ENCODE data around the gene ETV6. TPM values are rescaled to one million over a fixed set of nuclear protein-coding genes. Genes with fewer than 3 reads are reported as not detected.
"Not testable (repeated sequence)": the region's sequence is repeated elsewhere in the genome, so short reads cannot be mapped to it uniquely, and the experiment has no call there.

ETV6 gene
- total RNA-seq, 1 donor from 2014 or later: 11.9 TPM

DNA sequence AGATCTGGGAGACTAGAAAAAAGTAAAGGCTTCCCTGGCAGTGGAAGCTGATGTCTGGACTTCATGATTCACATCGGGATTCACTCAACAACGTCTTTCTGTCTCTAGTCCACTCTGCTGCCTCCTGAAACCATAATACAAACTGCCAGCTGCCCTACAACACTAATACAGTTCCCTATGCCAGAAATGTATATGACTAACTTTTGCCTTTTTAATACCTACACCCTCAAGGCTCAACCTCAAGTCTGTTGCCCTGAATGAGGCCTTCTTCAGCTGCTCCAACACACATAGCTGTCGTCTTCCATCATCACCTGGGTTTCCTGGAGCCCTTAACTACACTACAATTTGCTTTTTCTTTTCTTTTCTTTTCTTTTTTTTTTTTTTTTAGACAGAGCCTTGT lies 238.6 kb downstream of the ETV6 start:
- DNase-seq: no peak

DNA sequence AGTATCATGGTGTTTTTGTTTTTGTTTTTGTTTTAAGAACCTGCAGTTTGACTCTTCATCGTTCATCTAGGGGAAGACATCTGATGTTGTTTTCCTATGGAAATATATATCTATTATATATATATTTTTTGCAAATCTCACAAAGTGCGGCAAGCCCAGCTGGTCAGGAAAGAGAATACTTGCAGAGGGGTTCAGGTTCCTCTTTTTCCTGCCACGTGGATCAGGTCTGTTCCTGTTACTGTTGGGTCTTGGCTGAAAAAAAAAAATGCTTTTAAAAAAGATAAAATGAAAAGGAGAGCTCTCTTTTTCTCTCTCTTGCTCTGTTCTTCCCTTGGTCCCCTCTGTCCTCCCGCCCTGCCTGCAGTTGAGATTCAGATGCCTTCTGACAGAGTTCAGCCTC lies 241.9 kb downstream of the ETV6 start:
- no peak for DNase-seq

DNA sequence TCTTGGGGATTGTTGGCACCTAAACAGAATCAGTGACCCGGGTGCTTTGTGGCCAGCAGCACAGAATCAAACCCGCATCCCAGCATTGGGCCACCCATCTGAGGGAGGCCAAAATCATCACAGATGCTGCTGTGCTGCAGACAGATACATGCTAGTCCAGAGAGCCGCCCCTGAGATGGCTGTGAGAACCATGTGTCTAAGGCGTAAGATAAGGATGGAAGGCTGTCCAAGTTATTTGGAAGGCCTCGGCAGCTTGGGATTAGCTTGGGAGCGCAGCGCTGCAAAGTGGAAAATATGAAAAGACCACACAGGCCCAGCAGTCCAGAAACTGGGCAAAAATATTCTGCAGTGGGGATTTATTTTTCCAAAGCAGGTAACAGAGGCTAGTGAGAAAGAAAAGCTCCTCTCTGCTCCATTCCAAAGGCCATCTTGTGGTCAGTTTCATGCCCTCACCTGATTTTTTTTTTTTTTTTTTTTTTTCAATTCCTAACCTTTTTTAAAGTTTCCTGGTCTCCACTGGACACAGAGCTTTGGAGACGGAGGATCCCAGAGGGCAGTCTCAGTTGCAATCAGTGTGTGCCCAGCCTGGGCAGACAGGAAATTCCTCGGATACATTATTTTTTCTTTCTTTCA lies 242.4 kb downstream of the ETV6 start:
- no peak for DNase-seq

DNA sequence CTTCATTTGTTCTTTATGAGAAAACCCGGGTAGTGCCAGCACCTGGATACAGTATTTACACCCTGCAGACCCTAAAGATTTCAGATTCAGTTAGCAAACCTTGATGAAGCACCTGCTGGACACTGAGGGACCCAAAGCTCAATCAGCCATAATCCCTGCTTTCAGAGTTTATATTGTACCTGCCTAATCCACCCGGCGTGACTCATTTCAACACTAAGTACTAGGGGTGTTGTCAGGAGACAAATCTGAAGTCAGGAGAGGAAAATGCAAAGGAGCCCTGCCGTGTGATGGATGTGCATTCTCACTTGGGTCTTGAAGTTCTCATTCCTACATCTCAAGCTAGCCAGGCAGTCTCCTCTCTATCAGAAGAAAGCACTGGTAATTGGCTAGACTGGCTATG lies 244.5 kb downstream of the ETV6 start:
- DNase-seq: no peak

DNA sequence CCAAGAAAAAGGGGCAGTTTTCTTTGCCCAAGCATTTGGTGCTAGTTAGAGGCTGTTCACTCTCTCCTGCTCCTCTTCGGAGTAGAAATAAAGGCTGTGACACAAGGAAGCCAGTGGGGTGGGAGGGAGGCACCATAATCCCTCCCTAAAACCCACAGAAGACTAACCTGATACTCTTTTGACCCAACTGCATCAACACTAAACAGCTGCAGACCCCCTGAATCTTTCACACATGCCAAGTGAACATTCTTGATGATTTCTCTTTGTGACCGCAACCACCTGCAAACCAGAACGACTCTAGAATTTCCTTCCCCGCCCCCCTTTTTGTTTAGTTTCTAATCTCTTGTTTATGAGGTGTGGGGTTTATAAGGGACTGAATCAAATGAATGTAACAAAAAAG lies 245.4 kb downstream of the ETV6 start:
- DNase-seq: no peak

DNA sequence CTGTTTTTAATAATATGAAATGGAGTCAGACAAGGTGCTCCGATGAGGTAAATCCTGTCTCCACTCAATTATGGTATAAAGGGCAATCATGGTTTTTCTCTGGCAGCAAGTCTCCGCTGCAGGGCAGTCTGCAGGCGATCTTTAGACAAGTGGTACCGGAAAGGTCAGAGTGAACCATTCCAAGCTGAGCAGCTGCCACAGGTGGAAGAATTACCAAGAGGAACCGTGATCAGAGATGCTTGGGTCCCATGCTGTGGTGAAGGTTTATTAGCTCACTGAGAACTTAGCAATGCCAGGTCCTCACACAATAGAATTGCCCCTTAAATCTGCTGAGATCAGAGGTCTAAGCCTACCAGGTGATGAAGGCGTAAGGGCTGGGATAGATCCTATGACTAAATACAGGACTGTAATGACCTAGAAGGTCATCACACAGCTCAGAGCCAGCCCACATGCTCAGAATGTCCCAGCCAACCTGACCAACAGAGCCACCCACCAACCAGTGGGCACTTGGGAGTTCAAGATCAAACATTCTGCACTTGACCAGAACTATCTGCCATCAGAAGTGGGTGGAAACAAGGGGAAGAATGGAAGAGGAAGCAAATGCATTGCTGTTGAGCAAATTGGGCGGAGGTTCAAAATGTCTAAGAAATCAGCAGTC lies 246.1 kb downstream of the ETV6 start:
- no peak for DNase-seq

DNA sequence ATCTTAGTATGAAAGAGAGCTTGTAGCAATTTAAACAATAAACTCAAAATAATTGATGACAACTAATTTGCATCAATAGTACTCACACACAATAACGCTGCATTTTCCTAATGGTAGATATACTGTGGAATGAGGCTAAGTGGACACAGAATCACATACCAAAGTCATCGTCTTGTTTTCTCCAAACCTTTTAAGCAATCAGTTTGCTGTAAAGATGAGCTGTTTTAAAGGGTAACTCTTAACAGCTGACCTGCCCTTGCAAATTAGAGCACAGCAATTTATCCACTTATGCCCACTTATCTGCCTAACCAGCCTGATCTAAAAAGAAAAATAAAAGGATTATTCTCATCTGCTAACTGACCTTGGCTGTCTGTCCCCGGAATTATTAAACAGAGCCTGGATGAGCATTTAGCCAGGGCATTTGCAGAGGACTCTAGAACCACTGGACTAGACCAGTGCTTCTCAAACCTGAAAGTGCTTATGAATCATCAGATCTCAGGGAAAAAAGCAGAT lies 247.0 kb downstream of the ETV6 start:
- DNase-seq: no peak

DNA sequence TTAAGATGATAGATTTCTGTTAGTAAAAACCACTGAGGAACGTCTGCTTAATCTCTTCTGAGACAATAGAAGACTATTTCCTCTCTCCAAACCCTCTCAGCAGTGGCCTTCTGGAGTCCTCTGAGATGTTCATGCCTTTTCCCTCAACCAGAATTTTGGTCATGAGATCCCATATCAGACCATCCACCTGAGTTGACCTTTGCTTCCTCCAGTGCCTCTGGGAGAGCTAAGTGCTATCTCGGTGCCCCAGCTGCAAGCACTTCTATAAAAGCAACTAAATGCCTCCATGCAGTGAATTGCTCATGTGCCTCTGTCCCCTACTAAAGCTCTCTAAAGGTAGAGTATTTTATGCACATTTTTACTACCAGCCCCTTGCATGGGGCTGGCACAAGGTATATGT lies 248.4 kb downstream of the ETV6 start:
- no peak for DNase-seq

DNA sequence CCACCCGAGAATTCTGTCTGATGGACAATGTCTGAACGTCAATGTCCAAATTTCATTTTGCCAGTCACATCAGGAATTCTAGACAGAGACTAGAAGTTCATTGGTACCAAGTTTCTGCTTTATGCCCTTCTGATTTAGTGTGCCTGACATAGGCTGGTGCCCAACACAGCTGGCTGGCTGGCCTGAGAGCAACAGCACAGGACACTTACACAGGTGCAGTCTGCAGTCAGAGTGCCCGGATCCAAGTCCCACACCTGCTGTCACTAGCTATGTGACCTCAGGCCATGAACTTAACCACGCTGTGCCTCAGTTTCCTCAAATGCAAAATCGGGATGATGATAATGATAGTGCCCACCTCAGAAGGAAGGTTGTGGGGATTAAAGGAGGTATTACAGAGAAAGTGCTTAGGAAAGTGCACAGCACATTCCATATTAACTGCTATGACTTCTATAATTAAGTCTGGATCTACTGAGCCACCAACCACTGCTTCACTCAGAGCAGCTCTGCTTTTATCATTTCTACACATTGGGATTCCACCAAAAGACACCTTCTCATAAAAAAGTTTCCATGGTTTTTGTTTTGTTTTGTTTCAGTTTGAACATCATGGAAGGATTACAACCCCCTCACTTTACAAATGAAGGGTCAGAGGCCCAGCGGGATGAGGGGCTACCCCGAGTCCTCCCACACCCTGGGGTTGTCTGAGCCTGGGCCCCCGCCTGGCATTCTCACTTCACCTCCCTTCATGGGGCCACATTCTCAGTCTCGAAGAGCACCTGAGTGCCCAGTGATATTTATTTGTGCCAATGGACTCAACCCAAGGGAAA lies 252.4 kb downstream of the ETV6 start:
- no peak for DNase-seq

DNA sequence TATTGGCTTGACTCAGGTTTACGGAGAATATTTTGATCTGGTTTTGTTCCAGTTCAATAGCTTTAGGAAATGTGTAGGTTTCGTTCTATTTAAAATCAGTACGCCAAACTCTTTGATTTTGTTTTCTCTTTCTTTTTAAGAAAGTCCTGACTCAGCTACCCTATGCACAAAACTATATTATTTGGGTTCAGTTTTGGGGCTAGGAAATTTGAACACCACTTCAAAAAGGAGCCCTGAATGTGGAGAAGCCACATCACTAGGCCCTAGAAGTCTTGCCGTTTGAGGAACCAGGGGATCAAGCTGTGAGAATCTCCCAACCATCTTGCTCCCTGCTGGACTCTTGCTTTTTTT lies 253.0 kb downstream of the ETV6 start:
- DNase-seq: no peak

DNA sequence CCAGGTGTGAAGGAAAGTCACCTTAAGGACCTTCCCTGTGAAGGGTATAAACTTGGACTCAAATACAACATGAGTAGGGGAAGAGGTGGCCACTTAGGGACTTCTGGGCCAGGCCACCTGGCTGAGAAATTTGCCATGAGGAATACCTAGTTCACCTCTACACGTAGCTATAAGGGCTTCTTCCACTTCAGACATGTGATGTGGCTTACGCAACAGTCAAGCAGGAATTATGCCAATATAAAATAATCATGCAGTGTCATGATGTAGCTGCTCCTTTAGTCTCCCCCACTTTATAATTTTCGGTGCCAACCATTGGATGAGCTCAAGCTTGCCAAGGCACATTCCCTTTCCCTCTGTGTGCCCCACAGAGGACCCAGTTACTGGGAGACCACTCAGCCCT lies 254.7 kb downstream of the ETV6 start:
- DNase-seq: no peak

DNA sequence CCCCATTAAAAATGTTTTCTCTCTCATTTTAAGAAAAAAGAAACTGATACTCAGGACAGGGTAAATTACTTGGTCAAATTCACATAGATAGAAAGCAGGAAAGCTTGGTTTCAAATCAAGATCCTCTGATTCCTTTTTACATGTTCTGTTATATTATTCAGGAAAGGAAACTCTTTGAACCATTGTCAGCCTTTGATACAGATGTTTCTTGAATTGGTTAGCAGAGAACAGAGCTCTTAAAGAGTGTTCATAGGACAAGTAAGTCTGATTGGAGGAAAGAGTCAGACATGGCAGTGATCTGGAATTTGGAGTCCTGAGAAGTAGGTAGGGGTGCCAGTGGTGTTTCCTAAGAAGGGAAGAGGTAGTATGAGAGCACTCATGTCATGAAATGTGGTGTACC lies 256.1 kb downstream of the ETV6 start:
- no peak for DNase-seq

DNA sequence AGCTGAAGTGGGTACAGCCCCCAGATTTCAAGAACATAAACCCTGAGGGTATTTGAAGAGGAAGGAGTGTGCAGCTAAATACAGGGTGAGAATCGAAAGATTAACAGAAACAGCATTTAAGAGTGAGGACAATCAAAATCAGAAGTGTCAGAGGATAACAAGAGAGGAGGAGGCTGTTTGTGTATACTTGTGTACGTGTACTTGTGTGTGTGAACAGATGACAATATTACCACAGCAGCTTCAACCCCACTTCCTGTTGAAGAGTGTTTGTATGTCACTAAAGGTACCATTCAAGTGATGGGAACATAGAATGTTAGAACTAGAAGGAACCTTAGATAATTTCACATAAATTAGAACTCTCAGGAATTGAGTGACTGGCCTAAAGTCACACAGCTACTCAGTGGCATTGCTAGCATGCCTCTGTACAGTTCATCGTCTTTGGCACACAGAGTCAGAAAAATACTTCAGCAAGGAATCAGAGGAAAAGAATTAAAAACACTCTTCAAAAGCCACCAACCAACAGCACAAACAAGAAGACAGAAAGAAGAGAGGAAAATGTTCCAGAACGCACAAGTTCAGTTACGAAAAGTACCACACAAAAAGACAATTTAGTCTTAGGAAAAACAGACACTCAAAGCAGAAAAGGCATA lies 256.9 kb downstream of the ETV6 start:
- DNase-seq: no peak

DNA sequence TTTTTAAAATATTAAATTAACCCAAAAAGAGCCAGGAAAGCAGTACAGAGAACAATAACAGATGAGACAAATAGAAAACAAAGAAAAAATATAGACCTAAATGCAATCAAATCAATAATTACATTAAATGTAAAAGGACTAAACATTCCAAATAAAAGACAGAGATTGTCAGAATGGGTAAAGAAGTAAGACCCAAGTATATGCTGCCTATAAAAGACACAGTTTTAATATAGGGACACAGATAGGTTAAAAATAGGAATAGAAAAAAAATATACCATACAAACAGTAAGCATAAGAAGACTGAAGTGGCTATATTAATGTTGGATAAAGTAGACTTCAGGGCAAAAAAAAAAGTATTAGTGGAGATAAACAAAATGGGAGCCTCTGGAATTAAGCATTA lies 258.2 kb downstream of the ETV6 start:
- no peak for DNase-seq

DNA sequence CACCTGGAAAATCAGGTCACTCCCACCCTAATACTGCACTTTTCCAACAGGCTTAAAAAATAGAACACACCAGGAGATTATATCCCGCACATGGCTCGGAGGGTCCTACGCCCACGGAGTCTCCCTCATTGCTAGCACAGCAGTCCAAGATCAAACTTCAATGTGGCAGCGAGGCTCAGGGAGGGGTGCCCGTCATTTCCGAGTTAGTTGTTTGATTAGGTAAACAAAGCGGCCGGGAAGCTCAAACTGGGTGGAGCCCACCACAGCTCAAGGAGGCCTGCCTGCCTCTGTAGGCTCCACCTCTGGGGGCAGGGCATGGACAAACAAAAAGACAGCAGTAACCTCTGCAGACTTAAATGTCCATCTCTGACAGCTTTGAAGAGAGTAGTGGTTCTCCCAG lies 259.9 kb downstream of the ETV6 start:
- not testable (repeated sequence) for DNase-seq

DNA sequence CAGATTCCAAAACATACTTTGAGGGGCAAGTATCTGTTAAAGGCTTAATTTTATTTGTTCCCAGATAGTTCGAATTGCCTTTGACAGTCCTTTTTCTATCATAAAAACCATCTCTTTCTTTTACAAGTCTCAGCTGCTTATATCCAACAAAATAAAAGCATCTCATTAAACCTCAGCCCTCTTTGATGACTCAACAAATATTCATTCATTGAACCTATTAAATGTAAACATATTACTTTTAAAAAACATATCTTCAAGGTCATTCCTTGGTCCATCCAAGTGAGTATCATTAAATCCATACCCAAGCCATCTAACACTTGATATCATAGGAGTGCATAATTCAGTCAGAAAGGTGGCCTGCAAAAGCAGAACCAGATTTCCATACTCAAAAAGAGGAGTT lies 266.6 kb downstream of the ETV6 start:
- DNase-seq: no peak

DNA sequence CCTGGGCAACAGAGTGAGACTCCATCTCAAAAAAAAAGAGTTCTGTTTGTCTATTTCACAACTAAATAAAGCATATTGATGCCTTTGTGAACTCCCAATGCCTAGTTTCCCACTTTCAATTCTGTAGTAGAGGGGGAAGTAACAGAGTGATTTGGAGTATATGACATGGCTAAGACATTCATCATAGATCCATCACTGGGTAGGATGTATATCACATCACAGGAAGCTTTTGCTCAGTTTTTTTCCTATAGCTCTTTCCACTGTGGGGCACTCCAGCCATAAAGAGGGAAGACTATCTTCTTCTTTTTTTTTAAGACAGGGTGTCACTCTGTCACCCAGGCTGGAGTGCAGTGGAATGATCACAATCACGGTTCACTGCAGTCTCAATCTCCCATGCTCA lies 267.3 kb downstream of the ETV6 start:
- DNase-seq: no peak

DNA sequence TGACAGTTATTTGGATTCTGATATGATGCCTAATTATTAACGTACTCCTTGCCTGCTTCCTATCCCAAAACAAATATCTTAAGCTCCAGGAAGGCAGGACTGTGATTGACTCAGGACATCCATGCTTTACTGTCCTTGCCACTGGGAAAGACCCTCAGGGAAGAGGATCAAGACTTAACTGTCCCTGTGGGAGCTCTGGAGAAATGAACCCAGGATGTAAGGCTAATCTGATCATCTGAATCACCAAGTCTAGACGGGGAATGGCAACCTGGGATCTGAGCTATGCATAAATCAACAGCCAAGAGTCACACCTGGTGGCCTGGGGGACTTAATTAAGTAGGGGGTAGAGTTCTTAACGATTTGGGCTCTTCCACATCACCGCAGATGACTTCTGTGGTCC lies 268.0 kb downstream of the ETV6 start:
- no peak for DNase-seq

DNA sequence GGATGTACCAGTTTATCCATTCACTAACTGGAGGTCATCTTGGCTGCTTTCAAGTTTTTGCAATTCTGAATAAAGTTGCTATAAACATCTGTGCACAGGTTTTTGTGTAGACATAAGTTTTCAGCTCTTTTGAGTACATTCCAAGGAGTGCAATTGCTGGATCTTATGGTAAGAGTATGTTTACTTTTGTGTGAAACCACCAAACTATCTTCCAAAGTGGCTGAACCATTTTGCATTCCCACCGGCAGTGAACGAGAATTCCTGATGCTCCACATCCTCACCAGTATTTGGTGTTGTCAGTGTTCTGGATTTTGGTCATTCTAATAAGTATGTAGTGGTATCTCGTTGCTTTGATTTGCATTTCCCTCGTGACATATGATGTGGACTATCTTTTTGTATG lies 270.8 kb downstream of the ETV6 start:
- DNase-seq: no peak

DNA sequence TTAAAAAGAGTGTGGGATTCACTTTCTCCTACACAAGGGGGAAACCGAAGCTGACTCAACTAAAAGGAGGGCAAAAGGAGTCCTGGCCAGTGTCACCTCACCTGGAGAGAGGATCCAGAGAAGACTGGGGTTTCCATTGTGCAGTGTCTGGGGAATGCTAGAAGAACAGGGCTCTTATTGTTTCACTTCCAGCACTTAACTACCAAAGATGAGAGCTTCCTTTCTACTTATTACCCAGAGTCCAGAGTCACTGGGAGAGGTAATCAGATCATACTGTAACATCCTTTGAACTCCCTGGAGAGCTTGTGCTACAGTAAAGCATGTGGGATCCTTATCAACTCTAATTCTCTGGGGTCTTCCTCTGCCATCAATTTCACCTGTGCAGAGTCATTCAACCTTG lies 272.9 kb downstream of the ETV6 start:
- no peak for DNase-seq

DNA sequence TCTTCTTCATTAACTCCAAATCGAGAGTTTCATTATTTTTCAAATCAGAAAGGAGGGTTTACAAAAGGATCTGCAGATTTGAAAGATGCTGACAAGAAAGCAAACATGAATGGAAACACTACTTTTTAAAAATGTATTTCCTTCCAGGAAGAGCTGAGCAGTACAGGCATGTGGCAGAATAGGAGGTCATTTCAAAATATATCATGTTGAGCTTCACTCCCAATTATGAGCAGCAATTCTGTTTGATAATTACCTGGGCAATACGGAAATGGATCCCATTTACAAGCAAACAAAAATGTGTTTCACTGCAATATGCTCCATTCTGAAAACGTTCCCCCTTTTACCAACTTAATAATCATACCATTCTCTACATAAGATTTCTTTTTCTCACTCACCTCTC lies 273.6 kb downstream of the ETV6 start:
- no peak for DNase-seq

DNA sequence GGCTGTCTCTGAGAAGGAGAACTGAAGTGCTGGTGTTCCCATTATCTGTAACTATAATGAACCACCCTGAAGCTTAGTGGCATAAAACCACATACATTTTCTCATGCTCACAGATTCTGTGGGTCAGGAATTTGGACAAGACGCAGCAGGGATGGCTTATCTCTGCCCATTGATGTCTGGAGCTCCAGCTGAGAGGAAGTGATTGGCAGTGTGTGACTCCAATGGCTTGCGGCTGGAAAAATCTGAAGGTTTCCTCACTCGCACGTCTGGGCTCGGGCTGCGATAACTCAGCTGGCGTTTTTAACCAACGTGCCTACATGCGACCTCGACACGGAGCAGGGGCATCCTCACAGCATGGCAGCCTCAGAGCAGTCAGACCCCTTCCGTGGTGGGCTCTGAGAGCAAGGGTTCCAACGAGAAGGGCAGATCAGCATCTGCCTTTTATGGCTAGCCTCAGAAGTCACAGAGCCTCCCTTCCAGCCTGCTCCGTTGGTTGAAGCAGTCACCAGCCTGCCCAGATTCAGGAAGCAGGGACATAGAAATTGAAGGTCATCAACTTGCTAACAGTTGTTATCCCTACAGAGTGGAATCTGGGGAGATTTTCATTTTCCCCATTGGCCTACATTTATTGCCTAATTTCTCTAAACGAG lies 277.9 kb downstream of the ETV6 start:
- DNase-seq: no peak

DNA sequence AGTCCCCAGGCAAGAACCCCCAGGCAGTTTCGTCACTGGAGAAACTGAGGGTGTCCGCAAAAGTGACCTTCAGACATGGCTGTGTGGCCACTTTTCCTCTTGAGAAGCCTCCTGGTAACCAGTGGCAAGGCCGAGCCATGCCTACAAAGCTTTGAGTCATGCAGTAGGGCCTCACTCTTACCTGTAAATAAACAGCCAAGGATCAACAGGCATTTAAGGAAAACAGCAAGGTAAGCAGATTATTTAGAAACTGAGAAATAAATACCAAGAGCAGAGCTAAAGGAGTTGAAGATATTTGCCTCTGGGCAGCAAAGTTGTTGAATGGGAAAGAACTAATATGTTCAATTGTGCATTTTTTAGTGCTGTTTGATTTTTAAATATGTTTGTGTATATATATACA lies 280.2 kb downstream of the ETV6 start:
- DNase-seq: no peak
